MM.1S (cell line): ENCODE measurements around the gene STX8.

Experiments used
- DNase-seq: peaks from one replicate; pipeline ENCODE4 v3.0.0-alpha.2; 2015
- H2AFZ ChIP-seq: fragments of 300-600 bp; sonication (generic); 2 replicates; pipeline ENCODE4 v1.6.0; 2016; ENCODE audit warnings: antibody characterized with exemption, low read length
- H3F3A ChIP-seq: fragments of 300-600 bp; sonication (generic); 2 replicates; pipeline ENCODE4 v1.6.1; 2016; ENCODE audit warnings: mild to moderate bottlenecking, antibody characterized with exemption, low read length, moderate library complexity, mixed read lengths; ENCODE audit not compliant: insufficient read depth
- H3K27ac ChIP-seq: fragments of 300-600 bp; sonication (generic); 2 replicates; pipeline ENCODE4 v1.5.1; 2016; ENCODE audit warnings: mild to moderate bottlenecking, low read length
- H3K27me3 ChIP-seq: fragments of 300-600 bp; sonication (generic); replicated peaks from 2 replicates; pipeline ENCODE4 v1.6.0; 2016; ENCODE audit warnings: low read length; ENCODE audit not compliant: insufficient read depth
- H3K36me3 ChIP-seq: fragments of 300-600 bp; sonication (generic); replicated peaks from 2 replicates; pipeline ENCODE4 v1.6.1; 2016; ENCODE audit warnings: mild to moderate bottlenecking, low read length, mixed read lengths; ENCODE audit not compliant: insufficient read depth
- H3K4me1 ChIP-seq: fragments of 300-600 bp; sonication (generic); 2 replicates; pipeline ENCODE4 v1.6.1; 2016; ENCODE audit warnings: low read length, mixed read lengths
- H3K4me2 ChIP-seq: fragments of 300-600 bp; sonication (generic); 2 replicates; pipeline ENCODE4 v1.6.0; 2016; ENCODE audit warnings: low read depth, low read length
- H3K4me3 ChIP-seq: fragments of 300-600 bp; sonication (generic); 2 replicates; pipeline ENCODE4 v1.5.1; 2016; ENCODE audit warnings: low read length, mixed read lengths
- H3K79me2 ChIP-seq: fragments of 300-600 bp; sonication (generic); 2 replicates; pipeline ENCODE4 v1.6.1; 2016; ENCODE audit warnings: mixed run types, low read length, mixed read lengths
- H3K9ac ChIP-seq: fragments of 300-600 bp; sonication (generic); 2 replicates; pipeline ENCODE4 v1.6.1; 2016; ENCODE audit warnings: low read length, mixed read lengths
- H3K9me2 ChIP-seq: fragments of 300-600 bp; sonication (generic); replicated peaks from 2 replicates; pipeline ENCODE4 v1.6.1; 2016; ENCODE audit warnings: mild to moderate bottlenecking, low read length, mixed read lengths; ENCODE audit not compliant: insufficient read depth
- H3K9me3 ChIP-seq: fragments of 300-600 bp; sonication (generic); replicated peaks from 2 replicates; pipeline ENCODE4 v1.6.1; 2016; ENCODE audit warnings: mild to moderate bottlenecking, low read length, mixed read lengths; ENCODE audit not compliant: insufficient read depth
- H4K20me1 ChIP-seq: fragments of 300-600 bp; sonication (generic); 2 replicates; pipeline ENCODE4 v1.6.1; 2016; ENCODE audit warnings: mild to moderate bottlenecking, low read length, moderate library complexity, mixed read lengths; ENCODE audit not compliant: insufficient read depth
- EZH2 ChIP-seq: fragments of 300-600 bp; sonication (generic); optimal IDR thresholded peaks from 2 replicates; pipeline ENCODE3; 2017; ENCODE audit warnings: low read depth, mild to moderate bottlenecking, antibody characterized with exemption, low read length, mixed read lengths
- EZH2phosphoT487 ChIP-seq: fragments of 300-600 bp; sonication (generic); IDR thresholded peaks from 2 replicates; pipeline ENCODE4 v1.6.1; 2018; ENCODE audit warnings: antibody characterized with exemption, low read length
- TF ChIP-seq, protein P1 (sequence below): fragments of 300-600 bp; sonication (generic); IDR thresholded peaks from 2 replicates; pipeline ENCODE4 v1.5.1; 2016; ENCODE audit warnings: antibody characterized with exemption, low read length, mixed read lengths

Gene STX8

DNA sequence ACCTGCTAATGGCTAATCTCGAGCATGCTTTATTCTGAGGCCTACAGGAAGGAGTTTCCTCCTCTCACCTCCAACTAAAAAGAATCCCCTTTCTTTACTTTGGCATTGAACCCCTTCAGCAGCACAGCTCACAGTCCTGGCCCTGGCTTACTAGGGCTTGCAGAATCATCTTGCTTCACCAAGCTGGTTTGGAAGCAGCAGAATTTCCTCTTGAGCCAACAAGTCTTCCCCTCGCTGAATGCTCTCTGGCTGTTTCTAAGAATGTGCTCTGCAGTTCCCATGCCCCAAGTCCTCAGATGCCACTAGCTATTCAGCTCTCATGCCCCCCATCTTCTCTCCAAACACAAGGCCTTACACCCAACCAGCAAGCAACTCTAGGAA is 283.1 kb downstream of the STX8 start:
- H3F3A ChIP-seq, result 0 out of 2 replicates have a peak, but pooled peaks cover 8% of the 10 kb centered on the region
- no peaks in the 10 kb centered on the region for H4K20me1 ChIP-seq
- H3K4me1 ChIP-seq, result 0 out of 2 replicates have a peak, but pooled peaks cover 5% of the 10 kb centered on the region
- no peaks in the 10 kb centered on the region for H3K9me3 ChIP-seq
- no peaks in the 10 kb centered on the region for H3K27me3 ChIP-seq
- H3K36me3 ChIP-seq, result no peaks in the 10 kb centered on the region
- no peak overlapping the region for H3K4me2 ChIP-seq
- H3K9me2 ChIP-seq, result no peaks in the 10 kb centered on the region
- no peak overlapping the region for H3K9ac ChIP-seq
- H2AFZ ChIP-seq, result no peak overlapping the region
- no peak for DNase-seq
- H3K27ac ChIP-seq, result no peak overlapping the region
- no peaks in the 10 kb centered on the region for H3K79me2 ChIP-seq
- no peak overlapping the region for H3K4me3 ChIP-seq
- TF ChIP-seq, protein P1, sequence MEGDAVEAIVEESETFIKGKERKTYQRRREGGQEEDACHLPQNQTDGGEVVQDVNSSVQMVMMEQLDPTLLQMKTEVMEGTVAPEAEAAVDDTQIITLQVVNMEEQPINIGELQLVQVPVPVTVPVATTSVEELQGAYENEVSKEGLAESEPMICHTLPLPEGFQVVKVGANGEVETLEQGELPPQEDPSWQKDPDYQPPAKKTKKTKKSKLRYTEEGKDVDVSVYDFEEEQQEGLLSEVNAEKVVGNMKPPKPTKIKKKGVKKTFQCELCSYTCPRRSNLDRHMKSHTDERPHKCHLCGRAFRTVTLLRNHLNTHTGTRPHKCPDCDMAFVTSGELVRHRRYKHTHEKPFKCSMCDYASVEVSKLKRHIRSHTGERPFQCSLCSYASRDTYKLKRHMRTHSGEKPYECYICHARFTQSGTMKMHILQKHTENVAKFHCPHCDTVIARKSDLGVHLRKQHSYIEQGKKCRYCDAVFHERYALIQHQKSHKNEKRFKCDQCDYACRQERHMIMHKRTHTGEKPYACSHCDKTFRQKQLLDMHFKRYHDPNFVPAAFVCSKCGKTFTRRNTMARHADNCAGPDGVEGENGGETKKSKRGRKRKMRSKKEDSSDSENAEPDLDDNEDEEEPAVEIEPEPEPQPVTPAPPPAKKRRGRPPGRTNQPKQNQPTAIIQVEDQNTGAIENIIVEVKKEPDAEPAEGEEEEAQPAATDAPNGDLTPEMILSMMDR, result no peak
- TF ChIP-seq EZH2, result no peak
- TF ChIP-seq EZH2phosphoT487, result no peak

DNA sequence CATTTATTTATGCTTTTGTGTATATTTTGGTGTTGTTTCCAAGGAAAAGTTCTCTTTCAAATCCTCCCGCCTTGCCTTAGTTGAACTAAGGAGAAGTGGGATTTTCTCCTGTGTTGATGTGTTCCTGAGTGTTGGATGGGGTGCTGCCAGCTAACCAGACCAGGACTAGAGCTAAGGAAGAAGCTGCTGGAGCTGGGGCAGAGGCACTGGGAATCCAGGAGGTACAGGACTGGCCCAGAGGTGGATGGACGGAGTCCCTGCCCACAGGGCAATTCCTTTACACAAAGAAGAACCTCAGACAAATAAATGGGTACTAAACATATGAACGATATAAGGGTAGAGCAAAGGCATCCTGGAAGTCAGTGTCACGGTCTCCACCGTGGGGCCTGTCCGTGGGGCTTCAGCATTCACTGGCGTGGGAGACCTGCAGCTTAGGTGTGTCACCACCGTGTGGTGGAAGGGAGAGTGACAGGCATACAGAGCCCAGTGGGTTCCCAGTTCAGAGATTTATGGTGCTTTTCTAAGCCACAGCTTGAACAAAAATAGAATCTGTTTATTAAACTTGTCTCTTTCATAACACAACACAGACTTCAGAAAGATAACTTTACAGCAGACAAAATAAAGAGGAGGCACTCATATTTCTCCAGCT is 283.6 kb downstream of the STX8 start:
- Histone ChIP-seq H3K4me1 (0 out of 2 replicates have a peak, but pooled peaks cover 5% of the 10 kb centered on the region), H2AFZ (no peak overlapping the region), H3K4me2 (no peak overlapping the region), H3K36me3 (no peaks in the 10 kb centered on the region), H3K9ac (no peak overlapping the region), H3K9me3 (no peaks in the 10 kb centered on the region), H3K79me2 (no peaks in the 10 kb centered on the region), H3K27ac (no peak overlapping the region), H4K20me1 (no peaks in the 10 kb centered on the region), H3K9me2 (no peaks in the 10 kb centered on the region), H3K27me3 (no peaks in the 10 kb centered on the region), H3K4me3 (no peak overlapping the region), H3F3A (0 out of 2 replicates have a peak, but pooled peaks cover 8% of the 10 kb centered on the region)
- TF ChIP-seq, protein P1, result peak; percentile 31; the same call in 1 of the 2 replicates
- no peak for TF ChIP-seq EZH2
- TF ChIP-seq EZH2phosphoT487, result no peak
- DNase-seq, result no peak

DNA sequence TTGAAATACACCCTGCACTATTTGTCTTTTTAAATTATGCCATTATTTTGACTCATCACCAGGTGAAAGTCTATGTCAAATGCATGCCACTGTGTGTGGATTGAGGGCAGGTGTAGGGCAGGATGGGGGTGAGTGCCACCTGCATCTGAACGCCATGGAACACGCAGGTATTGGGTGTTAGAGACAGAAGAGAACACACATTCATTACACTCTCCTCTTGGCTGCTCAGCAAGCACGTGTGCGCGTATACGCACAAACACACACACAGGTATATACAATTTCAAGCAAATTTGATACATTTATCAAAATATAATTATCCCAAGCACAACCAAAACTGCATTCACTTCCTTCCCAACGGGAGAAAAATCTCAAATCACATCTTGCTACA is 285.4 kb downstream of the STX8 start:
- no peaks in the 10 kb centered on the region for H3K9me3 ChIP-seq
- no peak overlapping the region for H3K9ac ChIP-seq
- H3F3A ChIP-seq, result 0 out of 2 replicates have a peak, but pooled peaks cover 8% of the 10 kb centered on the region
- no peaks in the 10 kb centered on the region for H3K9me2 ChIP-seq
- TF ChIP-seq, protein P1, result no peak
- no peak for TF ChIP-seq EZH2phosphoT487
- TF ChIP-seq EZH2, result no peak
- 0 out of 2 replicates have a peak overlapping the region, but pooled peaks have one; percentile 15 for H3K4me2 ChIP-seq
- no peaks in the 10 kb centered on the region for H4K20me1 ChIP-seq
- no peaks in the 10 kb centered on the region for H3K36me3 ChIP-seq
- 0 out of 2 replicates have a peak, but pooled peaks cover 5% of the 10 kb centered on the region for H3K4me1 ChIP-seq
- H2AFZ ChIP-seq, result no peak overlapping the region
- no peaks in the 10 kb centered on the region for H3K79me2 ChIP-seq
- DNase-seq, result no peak
- no peak overlapping the region for H3K4me3 ChIP-seq
- no peaks in the 10 kb centered on the region for H3K27me3 ChIP-seq
- H3K27ac ChIP-seq, result no peak overlapping the region
